DMS114 treated with DMSO at 0.1 percent for 48 hours (cell line): Measurements from ENCODE around the gene CDKN1C.

Experiments
- DNase-seq: peaks from one replicate; lab custom pipeline; 2025; ENCODE audit not compliant: unreplicated experiment; lab: John Stamatoyannopoulos, UW

The CDKN1C gene

DNA sequence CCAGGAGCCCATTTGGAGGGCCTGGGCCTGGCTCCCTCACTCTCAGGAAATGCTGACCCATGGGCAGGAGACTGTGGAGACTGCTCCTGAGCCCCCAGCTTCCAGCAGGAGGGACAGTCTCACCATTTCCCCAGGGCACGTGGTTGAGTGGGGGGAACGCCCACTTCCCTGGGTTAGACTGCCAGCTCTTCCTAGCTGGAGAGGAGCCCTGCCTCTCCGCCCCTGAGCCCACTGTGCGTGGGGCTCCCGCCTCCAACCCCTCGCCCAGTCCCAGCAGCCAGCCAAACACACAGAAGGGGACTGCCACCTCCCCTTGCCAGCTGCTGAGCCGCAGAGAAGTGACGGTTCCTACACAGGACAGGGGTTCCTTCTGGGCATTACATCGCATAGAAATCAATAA lies 37.1 kb downstream of the CDKN1C start:
- DNase-seq, result no peak

GRCh38 chr11:2847561-2847960 lies 38.0 kb downstream of the CDKN1C start:
- DNase-seq, result no peak

- DNase-seq, result no peak
Measured at GRCh38 chr11:2846470-2846869, 39.1 kb downstream of the CDKN1C start.

- DNase-seq, result no peak
Measured at GRCh38 chr11:2846056-2846455, 39.5 kb downstream of the CDKN1C start.

- DNase-seq, result no peak
Measured at GRCh38 chr11:2844996-2845395, 40.6 kb downstream of the CDKN1C start.

GRCh38 chr11:2844116-2844842 lies 41.3 kb downstream of the CDKN1C start:
- DNase-seq, result no peak

- no peak for DNase-seq
Measured at GRCh38 chr11:2843551-2843950, 42.0 kb downstream of the CDKN1C start.

- no peak for DNase-seq
Measured at GRCh38 chr11:2842876-2843275, 42.7 kb downstream of the CDKN1C start.

- no peak for DNase-seq
Measured at GRCh38 chr11:2841411-2842190, 44.0 kb downstream of the CDKN1C start.

GRCh38 chr11:2839395-2839943 lies 46.1 kb downstream of the CDKN1C start:
- no peak for DNase-seq

DNA sequence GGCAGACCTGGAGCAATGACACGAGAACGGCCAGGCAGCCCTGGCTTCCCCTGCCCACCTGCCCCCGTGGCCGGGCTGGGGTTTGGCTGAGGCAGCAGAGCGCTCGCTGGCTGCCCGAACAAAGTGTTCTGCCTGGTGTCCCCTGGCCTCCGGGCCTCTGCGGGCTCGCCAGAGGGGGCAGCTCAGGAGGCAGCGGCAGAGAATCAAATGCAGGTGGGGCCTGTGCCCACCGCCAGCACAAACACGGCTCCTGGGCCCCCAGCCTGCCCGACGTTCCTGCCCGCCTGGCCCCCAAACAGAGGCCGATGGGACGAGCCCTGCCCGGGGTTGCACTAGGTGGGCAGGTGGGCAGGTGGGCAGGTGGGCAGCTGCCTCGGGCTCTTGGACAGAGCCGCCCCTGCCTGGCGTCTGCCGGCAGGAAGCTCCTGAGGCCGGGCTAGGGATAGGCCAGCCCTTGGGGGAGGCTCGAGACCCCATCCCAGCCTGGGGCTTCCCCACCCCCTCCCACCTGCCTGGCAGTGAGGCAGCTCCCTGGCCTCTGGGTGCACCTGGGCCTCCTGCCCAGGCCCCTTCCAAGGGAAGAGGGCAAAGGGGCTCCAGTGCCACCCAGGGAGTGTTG lies 46.8 kb downstream of the CDKN1C start:
- no peak for DNase-seq

- DNase-seq, result no peak
Measured at GRCh38 chr11:2838091-2838490, 47.5 kb downstream of the CDKN1C start.

GRCh38 chr11:2837651-2838050 lies 47.9 kb downstream of the CDKN1C start:
- DNase-seq, result no peak

DNA sequence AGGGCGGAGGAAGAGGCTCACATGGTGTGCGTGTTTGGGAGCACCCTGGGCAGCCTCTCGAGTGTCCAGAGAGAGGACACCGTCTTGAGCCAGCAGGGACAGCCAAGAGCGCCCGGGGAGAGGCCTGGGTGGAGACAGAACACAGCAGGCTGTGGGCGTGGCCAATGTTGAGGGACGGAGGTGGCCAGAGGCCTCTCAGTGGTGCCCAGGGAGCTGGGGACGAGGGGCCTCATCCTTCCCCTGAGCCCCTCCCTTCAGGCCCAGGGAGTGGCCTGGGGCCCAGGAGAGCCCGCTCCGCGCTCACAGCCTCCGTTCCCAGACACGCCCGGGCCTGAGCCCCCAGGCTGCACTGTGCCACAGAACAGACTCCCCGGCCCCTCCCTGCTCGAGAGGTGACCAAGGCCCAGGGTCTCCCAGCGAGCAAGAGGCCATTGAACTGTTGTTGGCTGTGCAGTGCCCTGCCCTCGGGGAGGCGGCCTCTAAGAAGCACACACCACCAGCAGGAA lies 48.4 kb downstream of the CDKN1C start:
- no peak for DNase-seq

- DNase-seq, result no peak
Measured at GRCh38 chr11:2836315-2837095, 49.1 kb downstream of the CDKN1C start.

- no peak for DNase-seq
Measured at GRCh38 chr11:2835751-2836150, 49.8 kb downstream of the CDKN1C start.

GRCh38 chr11:2835296-2835695 lies 50.3 kb downstream of the CDKN1C start:
- DNase-seq, result no peak

- DNase-seq, result no peak
Measured at GRCh38 chr11:2834503-2835273, 50.9 kb downstream of the CDKN1C start.

DNA sequence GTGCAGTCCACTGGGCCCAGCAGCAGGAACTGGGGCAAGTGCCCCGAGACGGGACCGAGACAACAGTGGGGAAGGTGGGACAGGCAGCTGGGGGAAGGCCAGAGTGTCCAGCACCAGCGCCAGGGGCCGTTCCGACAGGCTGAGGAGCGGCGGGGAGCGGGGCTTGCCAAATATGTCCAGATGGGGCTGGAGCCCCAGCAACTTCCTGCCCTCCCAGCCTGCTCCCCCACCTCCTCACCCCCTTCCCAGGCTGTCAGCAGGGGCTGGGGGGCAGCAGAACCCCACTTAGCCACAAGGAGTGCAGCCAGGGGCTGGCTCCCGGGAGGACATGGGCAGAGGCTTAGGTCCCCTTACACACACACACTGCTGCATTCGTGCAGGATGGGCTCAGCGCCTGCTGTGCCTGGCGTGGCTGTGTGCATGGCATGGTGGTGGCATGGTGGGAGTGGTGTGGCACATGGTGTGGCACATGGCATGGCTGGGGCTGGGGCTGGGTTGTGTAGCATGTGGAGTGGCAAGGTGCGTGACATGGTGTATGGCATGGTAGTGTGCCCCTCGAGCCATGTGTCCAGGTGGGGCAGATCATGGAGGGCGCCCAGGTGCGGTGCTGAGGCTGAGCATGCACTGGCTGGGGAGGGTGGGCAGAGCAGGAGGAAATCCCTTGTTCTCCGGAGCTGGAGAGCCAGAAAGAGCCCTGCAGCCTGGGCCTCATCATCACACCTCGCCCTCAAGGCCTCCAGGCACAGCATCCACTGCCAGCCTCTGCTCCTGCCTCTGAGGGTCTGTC lies 51.7 kb downstream of the CDKN1C start:
- no peak for DNase-seq
